ENCODE data around the gene HOXB3.
A peak's percentile ranks its signal among the peaks of the same experiment; 100 is the strongest.

HOXB3 gene

GRCh38 chr17:48564188-48565021, 25.6 kb downstream of the HOXB3 start:
- Histone ChIP-seq H3K9ac (ENCODE audit: low read depth in 1 of 2, low read length in 2 of 2) (peak overlapping the region in 1 of 2 donors; percentile 38), H3K27me3 (ENCODE audit: control insufficient read depth in 2 of 2, insufficient read depth in 2 of 2, low read length in 2 of 2) (peaks cover 0 to 3% of the 10 kb centered on the region in 2 donors), H3K4me3 (ENCODE audit: low read length in 2 of 2) (peak overlapping the region; percentile 50 to 51), H3K9me3 (ENCODE audit: control insufficient read depth in 2 of 2, low read length in 2 of 2) (no peaks in the 10 kb centered on the region), H3K36me3 (ENCODE audit: control insufficient read depth in 2 of 2, insufficient read depth in 2 of 2, low read length in 2 of 2) (peaks cover 0 to 13% of the 10 kb centered on the region in 2 donors), H3K4me1 (ENCODE audit: control insufficient read depth in 2 of 2, insufficient read depth in 2 of 2, low read length in 2 of 2) (peaks cover 43 to 59% of the 10 kb centered on the region in 2 donors), H3K27ac (ENCODE audit: low read depth in 2 of 2, low read length in 2 of 2) (peak overlapping the region; percentile 11 to 61)

DNA sequence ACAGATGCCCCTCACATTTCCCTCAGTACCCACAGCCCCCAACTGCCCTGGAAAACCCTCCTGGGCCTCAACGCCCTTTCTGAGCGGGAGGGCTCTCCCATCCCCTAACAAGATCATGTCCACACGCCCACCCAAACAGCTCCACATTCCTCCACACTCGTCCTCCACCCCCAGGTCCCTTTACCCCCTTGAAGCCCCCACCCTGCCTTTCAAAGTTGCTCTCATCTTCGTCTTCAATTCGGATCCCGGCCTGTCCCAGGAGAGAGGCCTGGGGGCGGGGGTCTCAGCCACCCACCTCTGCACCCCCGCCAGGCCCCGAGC, 26.2 kb downstream of the HOXB3 start:
- Histone ChIP-seq H3K9me3 (ENCODE audit: control insufficient read depth in 2 of 2, low read length in 2 of 2) (no peaks in the 10 kb centered on the region), H3K27ac (ENCODE audit: low read depth in 2 of 2, low read length in 2 of 2) (peak overlapping the region in 1 of 2 donors; percentile 32), H3K27me3 (ENCODE audit: control insufficient read depth in 2 of 2, insufficient read depth in 2 of 2, low read length in 2 of 2) (peaks cover 0 to 3% of the 10 kb centered on the region in 2 donors), H3K4me1 (ENCODE audit: control insufficient read depth in 2 of 2, insufficient read depth in 2 of 2, low read length in 2 of 2) (peaks cover 39 to 54% of the 10 kb centered on the region in 2 donors), H3K4me3 (ENCODE audit: low read length in 2 of 2) (no peak overlapping the region), H3K36me3 (ENCODE audit: control insufficient read depth in 2 of 2, insufficient read depth in 2 of 2, low read length in 2 of 2) (peaks cover 0 to 13% of the 10 kb centered on the region in 2 donors), H3K9ac (ENCODE audit: low read depth in 1 of 2, low read length in 2 of 2) (no peak overlapping the region)

DNA sequence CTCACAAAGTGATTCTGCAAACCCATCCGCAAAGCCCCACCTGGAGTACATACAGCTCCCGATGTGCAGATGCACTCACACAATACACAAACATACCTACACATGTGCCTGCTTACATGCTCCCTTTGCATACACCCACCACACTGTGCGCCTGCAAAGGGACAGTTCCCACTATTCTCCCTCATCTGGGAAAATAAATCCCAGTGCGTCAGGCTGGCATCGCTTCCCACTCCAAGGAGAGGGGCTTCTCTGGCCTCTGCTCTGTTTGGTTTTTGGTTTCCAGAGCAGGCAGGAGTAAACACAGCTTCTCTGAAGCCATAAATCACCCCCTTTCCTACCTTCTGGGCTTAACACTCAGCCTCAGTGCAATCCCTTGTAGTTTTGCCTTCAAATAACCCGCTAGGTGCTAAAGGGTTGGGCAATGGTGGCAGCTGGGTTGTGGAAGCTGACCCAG, 26.6 kb downstream of the HOXB3 start:
- Histone ChIP-seq H3K4me3 (ENCODE audit: low read length in 2 of 2) (peak overlapping the region in 1 of 2 donors; percentile 31), H3K9ac (ENCODE audit: low read depth in 1 of 2, low read length in 2 of 2) (no peak overlapping the region), H3K9me3 (ENCODE audit: control insufficient read depth in 2 of 2, low read length in 2 of 2) (no peaks in the 10 kb centered on the region), H3K27me3 (ENCODE audit: control insufficient read depth in 2 of 2, insufficient read depth in 2 of 2, low read length in 2 of 2) (peaks cover 0 to 3% of the 10 kb centered on the region in 2 donors), H3K4me1 (ENCODE audit: control insufficient read depth in 2 of 2, insufficient read depth in 2 of 2, low read length in 2 of 2) (peaks cover 39 to 54% of the 10 kb centered on the region in 2 donors), H3K36me3 (ENCODE audit: control insufficient read depth in 2 of 2, insufficient read depth in 2 of 2, low read length in 2 of 2) (peaks cover 0 to 13% of the 10 kb centered on the region in 2 donors), H3K27ac (ENCODE audit: low read depth in 2 of 2, low read length in 2 of 2) (peak overlapping the region in 1 of 2 donors; percentile 56)

- H3K27me3 ChIP-seq (ENCODE audit: control insufficient read depth in 2 of 2, insufficient read depth in 2 of 2, low read length in 2 of 2): peaks cover 0 to 3% of the 10 kb centered on the region in 2 donors
- H3K9me3 ChIP-seq (ENCODE audit: control insufficient read depth in 2 of 2, low read length in 2 of 2): no peaks in the 10 kb centered on the region
- H3K27ac ChIP-seq (ENCODE audit: low read depth in 2 of 2, low read length in 2 of 2): peak overlapping the region in 1 of 2 donors; percentile 56
- H3K4me1 ChIP-seq (ENCODE audit: control insufficient read depth in 2 of 2, insufficient read depth in 2 of 2, low read length in 2 of 2): peaks cover 39 to 52% of the 10 kb centered on the region in 2 donors
- no peak overlapping the region for H3K9ac ChIP-seq (ENCODE audit: low read depth in 1 of 2, low read length in 2 of 2)
- H3K4me3 ChIP-seq (ENCODE audit: low read length in 2 of 2): no peak overlapping the region
- peaks cover 0 to 13% of the 10 kb centered on the region in 2 donors for H3K36me3 ChIP-seq (ENCODE audit: control insufficient read depth in 2 of 2, insufficient read depth in 2 of 2, low read length in 2 of 2)
Observed at GRCh38 chr17:48562934-48563333, 27.1 kb downstream of the HOXB3 start.

- Histone ChIP-seq H3K36me3 (ENCODE audit: control insufficient read depth in 2 of 2, insufficient read depth in 2 of 2, low read length in 2 of 2) (peaks cover 0 to 13% of the 10 kb centered on the region in 2 donors), H3K9me3 (ENCODE audit: control insufficient read depth in 2 of 2, low read length in 2 of 2) (no peaks in the 10 kb centered on the region), H3K4me1 (ENCODE audit: control insufficient read depth in 2 of 2, insufficient read depth in 2 of 2, low read length in 2 of 2) (peaks cover 41 to 51% of the 10 kb centered on the region in 2 donors), H3K9ac (ENCODE audit: low read depth in 1 of 2, low read length in 2 of 2) (no peak overlapping the region), H3K27ac (ENCODE audit: low read depth in 2 of 2, low read length in 2 of 2) (peak overlapping the region; percentile 54 to 57), H3K27me3 (ENCODE audit: control insufficient read depth in 2 of 2, insufficient read depth in 2 of 2, low read length in 2 of 2) (peaks cover 0 to under 1% of the 10 kb centered on the region in 2 donors), H3K4me3 (ENCODE audit: low read length in 2 of 2) (no peak overlapping the region)
Observed at GRCh38 chr17:48561884-48562810, 27.9 kb downstream of the HOXB3 start.

DNA sequence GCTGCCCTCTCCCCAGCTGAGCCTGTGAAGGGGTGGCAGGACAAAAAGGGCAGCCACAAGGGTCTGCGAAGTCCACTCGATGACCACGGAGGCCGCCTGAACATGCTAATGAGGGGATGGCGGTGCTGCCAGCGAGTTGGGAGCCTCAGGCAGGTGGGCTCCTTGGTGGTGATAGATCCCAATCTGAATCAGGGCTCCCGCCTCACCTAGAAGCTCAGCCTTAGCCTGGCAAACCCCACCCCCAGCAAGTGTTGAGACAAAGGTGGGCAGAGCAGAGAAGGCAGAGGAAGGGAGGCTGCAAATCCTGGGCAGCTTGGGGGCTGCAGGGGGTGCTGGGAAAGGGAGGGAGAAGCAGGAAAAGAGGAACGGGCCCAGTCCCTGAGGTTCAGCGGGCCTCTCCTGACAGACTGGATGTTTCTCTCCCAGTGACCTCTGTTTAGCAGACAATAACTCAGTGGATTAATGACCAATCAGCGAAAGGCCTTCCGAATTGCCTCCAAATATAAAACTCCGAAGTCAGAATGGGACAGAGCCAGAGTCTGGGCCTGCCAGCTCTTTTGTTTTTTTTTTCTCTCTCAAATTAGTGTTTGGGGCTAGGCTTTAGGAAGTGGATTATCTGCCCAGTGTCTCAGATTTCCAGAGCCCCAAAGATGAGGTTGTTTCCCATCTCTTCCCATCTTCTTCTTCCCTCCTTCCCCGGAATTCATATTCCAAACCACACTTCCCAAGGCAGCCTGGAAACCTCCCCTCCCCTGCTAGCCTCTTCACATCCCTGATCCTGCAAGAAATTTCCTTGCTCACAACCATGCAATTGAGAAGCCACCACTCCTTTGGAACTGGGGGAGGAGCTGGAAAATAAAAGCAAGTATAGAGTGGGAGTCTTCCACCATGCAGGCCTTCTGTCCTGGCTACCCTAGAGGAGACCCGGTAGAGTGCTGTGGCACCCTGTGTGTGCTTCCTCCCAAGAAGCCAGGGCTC, 29.9 kb downstream of the HOXB3 start:
- Histone ChIP-seq H3K9ac (ENCODE audit: low read depth in 1 of 2, low read length in 2 of 2) (no peak overlapping the region), H3K4me1 (ENCODE audit: control insufficient read depth in 2 of 2, insufficient read depth in 2 of 2, low read length in 2 of 2) (peaks cover 37 to 59% of the 10 kb centered on the region in 2 donors), H3K4me3 (ENCODE audit: low read length in 2 of 2) (no peak overlapping the region), H3K9me3 (ENCODE audit: control insufficient read depth in 2 of 2, low read length in 2 of 2) (no peaks in the 10 kb centered on the region), H3K36me3 (ENCODE audit: control insufficient read depth in 2 of 2, insufficient read depth in 2 of 2, low read length in 2 of 2) (peaks cover 0 to 10% of the 10 kb centered on the region in 2 donors), H3K27ac (ENCODE audit: low read depth in 2 of 2, low read length in 2 of 2) (peak overlapping the region; percentile 31 to 56), H3K27me3 (ENCODE audit: control insufficient read depth in 2 of 2, insufficient read depth in 2 of 2, low read length in 2 of 2) (peaks cover 0 to 3% of the 10 kb centered on the region in 2 donors)

- Histone ChIP-seq H3K27ac (ENCODE audit: low read depth in 2 of 2, low read length in 2 of 2) (peak overlapping the region; percentile 31 to 56), H3K9ac (ENCODE audit: low read depth in 1 of 2, low read length in 2 of 2) (no peak overlapping the region), H3K9me3 (ENCODE audit: control insufficient read depth in 2 of 2, low read length in 2 of 2) (no peaks in the 10 kb centered on the region), H3K4me1 (ENCODE audit: control insufficient read depth in 2 of 2, insufficient read depth in 2 of 2, low read length in 2 of 2) (peaks cover 39 to 54% of the 10 kb centered on the region in 2 donors), H3K36me3 (ENCODE audit: control insufficient read depth in 2 of 2, insufficient read depth in 2 of 2, low read length in 2 of 2) (peaks cover 0 to 9% of the 10 kb centered on the region in 2 donors), H3K27me3 (ENCODE audit: control insufficient read depth in 2 of 2, insufficient read depth in 2 of 2, low read length in 2 of 2) (peaks cover 0 to 3% of the 10 kb centered on the region in 2 donors), H3K4me3 (ENCODE audit: low read length in 2 of 2) (no peak overlapping the region)
Observed at GRCh38 chr17:48559122-48559839, 30.8 kb downstream of the HOXB3 start.

GRCh38 chr17:48558831-48559121, 31.3 kb downstream of the HOXB3 start:
- no peak overlapping the region for H3K4me3 ChIP-seq (ENCODE audit: low read length in 2 of 2)
- peaks cover 39 to 54% of the 10 kb centered on the region in 2 donors for H3K4me1 ChIP-seq (ENCODE audit: control insufficient read depth in 2 of 2, insufficient read depth in 2 of 2, low read length in 2 of 2)
- H3K9me3 ChIP-seq (ENCODE audit: control insufficient read depth in 2 of 2, low read length in 2 of 2): no peaks in the 10 kb centered on the region
- H3K9ac ChIP-seq (ENCODE audit: low read depth in 1 of 2, low read length in 2 of 2): no peak overlapping the region
- peaks cover 0 to 3% of the 10 kb centered on the region in 2 donors for H3K27me3 ChIP-seq (ENCODE audit: control insufficient read depth in 2 of 2, insufficient read depth in 2 of 2, low read length in 2 of 2)
- no peak overlapping the region for H3K27ac ChIP-seq (ENCODE audit: low read depth in 2 of 2, low read length in 2 of 2)
- H3K36me3 ChIP-seq (ENCODE audit: control insufficient read depth in 2 of 2, insufficient read depth in 2 of 2, low read length in 2 of 2): peaks cover 0 to 9% of the 10 kb centered on the region in 2 donors
